Body of pancreas (tissue), 4 donors: ENCODE results near the gene TMOD2.

Experiments
- CTCF ChIP-seq, 7 experiments: fragments of 450-650 bp in 4 of 7; fragments of 200-600 bp in 3 of 7; sonication (generic) in 3 of 7; IDR thresholded peaks; one replicate each; pipeline ENCODE4 v1.5.1; 2016 to 2019; ENCODE audit warnings: antibody characterized with exemption in 7 of 7
- POLR2A ChIP-seq, 3 donors: fragments of 450-650 bp; IDR thresholded peaks; one replicate each; pipeline ENCODE4 v1.6.1; 2016; ENCODE audit warnings: antibody characterized with exemption in 3 of 3, mild to moderate bottlenecking in 2 of 3

- TF ChIP-seq CTCF (IDR thresholded peaks at IDR 0.05) (no peak), POLR2A (IDR thresholded peaks at IDR 0.05) (no peak)
These were observed 1.5 kb downstream of the TMOD2 start for GRCh38 chr15:51752888-51753287.
